B cell (primary cell): Measurements from ENCODE around the gene REM2.

Source experiments
- EZH2 ChIP-seq: IDR thresholded peaks from 2 replicates; pipeline ENCODE4 v1.6.1; 2012; ENCODE audit warnings: borderline replicate concordance, low read depth, mild to moderate bottlenecking, moderate library complexity, low read length; ENCODE audit not compliant: insufficient read depth, poor library complexity, severe bottlenecking
- TF ChIP-seq, protein P1 (sequence below): fragments of 200-600 bp; IDR thresholded peaks from one replicate; pipeline ENCODE4 v1.8.0; 2022; ENCODE audit warnings: antibody characterized with exemption, mild to moderate bottlenecking

DNA sequence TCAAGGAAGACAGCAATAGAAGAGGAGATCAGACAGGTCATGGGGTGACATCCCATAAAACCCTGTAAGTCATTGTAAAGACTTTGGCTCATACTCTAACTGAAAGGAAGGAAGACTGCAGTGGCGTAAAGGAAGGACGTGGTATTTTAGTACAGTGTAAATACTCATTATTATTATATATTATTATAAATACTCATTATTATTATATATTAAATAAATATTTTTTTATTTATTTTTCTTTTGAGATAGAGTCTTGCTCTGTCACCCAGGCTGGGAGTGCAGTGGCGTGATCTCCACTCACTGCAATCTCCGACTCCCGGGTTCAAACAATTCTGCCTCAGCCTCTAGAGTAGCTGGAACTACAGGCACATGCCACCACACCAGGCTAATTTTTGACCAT, 26.6 kb upstream of the REM2 start:
- TF ChIP-seq, protein P1, sequence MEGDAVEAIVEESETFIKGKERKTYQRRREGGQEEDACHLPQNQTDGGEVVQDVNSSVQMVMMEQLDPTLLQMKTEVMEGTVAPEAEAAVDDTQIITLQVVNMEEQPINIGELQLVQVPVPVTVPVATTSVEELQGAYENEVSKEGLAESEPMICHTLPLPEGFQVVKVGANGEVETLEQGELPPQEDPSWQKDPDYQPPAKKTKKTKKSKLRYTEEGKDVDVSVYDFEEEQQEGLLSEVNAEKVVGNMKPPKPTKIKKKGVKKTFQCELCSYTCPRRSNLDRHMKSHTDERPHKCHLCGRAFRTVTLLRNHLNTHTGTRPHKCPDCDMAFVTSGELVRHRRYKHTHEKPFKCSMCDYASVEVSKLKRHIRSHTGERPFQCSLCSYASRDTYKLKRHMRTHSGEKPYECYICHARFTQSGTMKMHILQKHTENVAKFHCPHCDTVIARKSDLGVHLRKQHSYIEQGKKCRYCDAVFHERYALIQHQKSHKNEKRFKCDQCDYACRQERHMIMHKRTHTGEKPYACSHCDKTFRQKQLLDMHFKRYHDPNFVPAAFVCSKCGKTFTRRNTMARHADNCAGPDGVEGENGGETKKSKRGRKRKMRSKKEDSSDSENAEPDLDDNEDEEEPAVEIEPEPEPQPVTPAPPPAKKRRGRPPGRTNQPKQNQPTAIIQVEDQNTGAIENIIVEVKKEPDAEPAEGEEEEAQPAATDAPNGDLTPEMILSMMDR: no peak
- no peak for TF ChIP-seq EZH2
